ENCODE results near the gene ADM5.
A peak's percentile ranks its signal among the peaks of the same experiment; 100 is the strongest.

DNA sequence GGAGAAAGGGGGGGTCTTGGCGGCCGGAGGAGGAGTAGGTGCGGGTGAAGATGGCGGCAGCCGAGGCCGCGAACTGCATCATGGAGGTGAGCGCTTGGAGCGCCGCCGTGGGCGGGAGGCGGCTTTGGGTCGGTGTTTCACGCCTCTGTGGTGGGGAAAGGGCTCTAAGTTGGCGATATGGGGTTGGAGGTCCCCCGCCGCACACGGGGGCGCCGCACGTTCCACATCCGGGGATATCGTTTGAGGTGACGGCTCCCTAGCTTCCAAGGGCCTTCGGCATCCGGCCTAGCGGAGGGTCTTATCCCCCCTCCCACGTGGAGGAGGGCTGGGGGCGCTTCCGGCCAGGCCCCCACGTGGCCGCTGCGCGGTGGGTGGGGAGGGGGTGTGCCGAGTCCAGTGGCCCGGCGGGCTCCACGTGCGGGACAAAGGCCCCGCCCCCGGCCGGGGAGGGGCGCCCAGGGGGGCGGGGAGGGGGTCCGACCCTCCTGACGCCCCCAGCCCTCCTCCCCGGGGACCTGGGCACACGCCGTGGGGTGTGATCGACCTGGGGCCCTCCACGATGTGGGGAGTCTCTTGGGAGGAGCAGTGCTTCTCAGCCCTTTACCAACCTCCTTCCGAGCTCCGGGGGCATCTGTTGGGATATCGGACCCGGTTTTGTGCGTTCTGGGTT, 12.0 kb upstream of the ADM5 start, which contains the start of gene PRMT1:
- TF ChIP-seq POLR2A (IDR thresholded peaks at IDR 0.05) = peak; percentile 91
- TF ChIP-seq CTCF (IDR thresholded peaks at IDR 0.05) = no peak

Data from right lobe of liver (tissue), 4 donors.